Thyroid gland (tissue), 4 donors: ENCODE data around the gene CLIP2. TPM values are rescaled to one million over a fixed set of nuclear protein-coding genes. Genes with fewer than 3 reads are reported as not detected.
"Not testable (repeated sequence)": the region's sequence is repeated elsewhere in the genome, so short reads cannot be mapped to it uniquely, and the experiment has no call there.

Experiments used
- DNase-seq, 2 donors: peaks; one replicate each; pipeline ENCODE4 v3.0.0-alpha.2; 2019
- H3K27ac ChIP-seq, 3 donors: fragments of 200-600 bp; sonication (generic); 1 replicate in 2 of 3; 2 replicates in 1 of 3; pipeline ENCODE4 v1.5.1; 2016 to 2019; ENCODE audit warnings: mild to moderate bottlenecking in 1 of 3, moderate library complexity in 1 of 3
- H3K27me3 ChIP-seq: fragments of 200-600 bp; sonication (generic); one replicate; pipeline ENCODE4 v1.5.1; 2019
- H3K36me3 ChIP-seq, 2 donors: fragments of 200-600 bp; sonication (generic); one replicate each; pipeline ENCODE4 v1.5.1; 2016 to 2019
- H3K4me1 ChIP-seq, 2 donors: fragments of 200-600 bp; sonication (generic); one replicate each; pipeline ENCODE4 v1.5.1; 2017 to 2019
- H3K4me3 ChIP-seq, 3 donors: fragments of 200-600 bp; sonication (generic); replicated peaks in 1 of 3; 1 replicate in 2 of 3; 2 replicates in 1 of 3; pipeline ENCODE4 v1.5.1; 2016; ENCODE audit warnings: mild to moderate bottlenecking in 1 of 3
- H3K9me3 ChIP-seq: fragments of 200-600 bp; sonication (generic); one replicate; pipeline ENCODE4 v1.5.1; 2017
- POLR2A ChIP-seq, 2 donors: fragments of 450-650 bp; IDR thresholded peaks; one replicate each; pipeline ENCODE4 v1.6.1; 2017; ENCODE audit warnings: antibody characterized with exemption in 2 of 2, mild to moderate bottlenecking in 2 of 2, moderate library complexity in 1 of 2
- WGBS, 2 donors: methylation state at CpG; one replicate each; pipeline ENCODE4 v1.1.5; 2017; 5-methylcytosine and 5-hydroxymethylcytosine counted together
- intact Hi-C: fragments of 100-400 bp; cut with DNase I; formaldehyde crosslinking; loops from one replicate; pipeline ENCODE4 v1.15.1; 2023
- total RNA-seq, 4 donors: library from RNA; depleted of rRNA; stranded (reverse); fragments of >200 nt; gene quantifications; one replicate each; pipeline ENCODE4 v1.2.3, GENCODE V29; 2016
- TF ChIP-seq, protein P1 (sequence below), 6 experiments: fragments of 200-600 bp in 3 of 6; fragments of 450-650 bp in 3 of 6; sonication (generic) in 3 of 6; IDR thresholded peaks; one replicate each; pipeline ENCODE4 v1.5.1; 2016 to 2019; ENCODE audit warnings: antibody characterized with exemption in 6 of 6, mild to moderate bottlenecking in 2 of 6, inconsistent platforms in 1 of 6, moderate library complexity in 1 of 6

Gene CLIP2
- total RNA-seq, 4 donors from 2014 or later = 4.4 to 16.5 (median 6.7) TPM

DNA sequence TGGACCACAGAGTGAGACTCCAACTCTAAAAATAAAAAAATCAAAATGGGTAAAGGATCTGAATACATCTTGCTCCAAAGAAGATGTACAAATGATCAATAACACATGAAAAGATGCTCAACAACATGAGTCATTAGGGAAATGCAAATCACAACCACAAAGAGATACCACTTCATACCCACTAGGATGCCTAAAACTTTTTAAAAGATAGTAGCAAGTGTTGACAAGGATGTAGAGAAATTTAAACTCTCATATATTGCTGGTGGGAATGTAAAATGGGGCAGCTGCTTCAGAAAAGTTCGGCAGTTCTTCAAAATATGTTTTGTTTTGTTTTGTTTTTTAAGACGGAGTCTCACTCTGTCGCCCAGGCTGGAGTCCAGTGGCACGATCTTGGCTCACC is 118.8 kb downstream of the CLIP2 start:
- H3K4me1 ChIP-seq = no peaks in the 10 kb centered on the region
- no peaks in the 10 kb centered on the region for H3K36me3 ChIP-seq
- H3K9me3 ChIP-seq = no peaks in the 10 kb centered on the region
- TF ChIP-seq, protein P1, sequence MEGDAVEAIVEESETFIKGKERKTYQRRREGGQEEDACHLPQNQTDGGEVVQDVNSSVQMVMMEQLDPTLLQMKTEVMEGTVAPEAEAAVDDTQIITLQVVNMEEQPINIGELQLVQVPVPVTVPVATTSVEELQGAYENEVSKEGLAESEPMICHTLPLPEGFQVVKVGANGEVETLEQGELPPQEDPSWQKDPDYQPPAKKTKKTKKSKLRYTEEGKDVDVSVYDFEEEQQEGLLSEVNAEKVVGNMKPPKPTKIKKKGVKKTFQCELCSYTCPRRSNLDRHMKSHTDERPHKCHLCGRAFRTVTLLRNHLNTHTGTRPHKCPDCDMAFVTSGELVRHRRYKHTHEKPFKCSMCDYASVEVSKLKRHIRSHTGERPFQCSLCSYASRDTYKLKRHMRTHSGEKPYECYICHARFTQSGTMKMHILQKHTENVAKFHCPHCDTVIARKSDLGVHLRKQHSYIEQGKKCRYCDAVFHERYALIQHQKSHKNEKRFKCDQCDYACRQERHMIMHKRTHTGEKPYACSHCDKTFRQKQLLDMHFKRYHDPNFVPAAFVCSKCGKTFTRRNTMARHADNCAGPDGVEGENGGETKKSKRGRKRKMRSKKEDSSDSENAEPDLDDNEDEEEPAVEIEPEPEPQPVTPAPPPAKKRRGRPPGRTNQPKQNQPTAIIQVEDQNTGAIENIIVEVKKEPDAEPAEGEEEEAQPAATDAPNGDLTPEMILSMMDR (IDR thresholded peaks at IDR 0.05) = no peak
- no peak for TF ChIP-seq POLR2A (IDR thresholded peaks at IDR 0.05)
- DNase-seq = no peak
- H3K4me3 ChIP-seq = no peak overlapping the region
- H3K27ac ChIP-seq = no peak overlapping the region
- 59 to 96% methylated on average over 4 of the region's 4 CpGs for WGBS, 2 donors
- no peaks in the 10 kb centered on the region for H3K27me3 ChIP-seq
- intact Hi-C loops = loop anchor here (10.0 kb wide), 1 partner anchor 543 kb away; the partner anchor contains the start of gene TMEM270

DNA sequence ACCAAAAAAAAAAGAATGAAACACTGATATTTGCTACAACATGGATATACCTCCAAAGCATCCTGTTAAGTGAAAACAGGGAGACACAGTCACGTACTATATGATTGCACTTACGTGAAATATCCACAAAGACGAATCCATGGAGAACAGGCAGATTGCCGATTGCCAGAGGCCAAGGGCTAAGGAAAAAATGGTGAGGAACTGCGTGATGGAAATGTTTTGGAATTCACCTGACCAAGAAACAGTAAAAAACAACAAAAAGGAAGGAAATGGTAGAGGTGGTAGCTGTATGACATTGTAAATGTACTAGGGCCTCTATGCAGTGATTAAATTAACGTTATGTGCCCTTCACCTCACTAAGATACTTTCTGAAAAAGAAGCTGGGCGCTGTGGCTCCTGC is 120.4 kb downstream of the CLIP2 start:
- H3K27me3 ChIP-seq = no peaks in the 10 kb centered on the region
- no peaks in the 10 kb centered on the region for H3K4me1 ChIP-seq
- no peaks in the 10 kb centered on the region for H3K9me3 ChIP-seq
- TF ChIP-seq, protein P1 (IDR thresholded peaks at IDR 0.05) = no peak
- no peak for TF ChIP-seq POLR2A (IDR thresholded peaks at IDR 0.05)
- no peak overlapping the region for H3K4me3 ChIP-seq
- H3K36me3 ChIP-seq = no peaks in the 10 kb centered on the region
- WGBS, 2 donors = 76 to 85% methylated on average over 7 of the region's 7 CpGs
- no peak overlapping the region for H3K27ac ChIP-seq
- DNase-seq = no peak
- intact Hi-C loops = loop anchor here (10.0 kb wide), 1 partner anchor 545 kb away; the partner anchor contains the start of gene TMEM270

DNA sequence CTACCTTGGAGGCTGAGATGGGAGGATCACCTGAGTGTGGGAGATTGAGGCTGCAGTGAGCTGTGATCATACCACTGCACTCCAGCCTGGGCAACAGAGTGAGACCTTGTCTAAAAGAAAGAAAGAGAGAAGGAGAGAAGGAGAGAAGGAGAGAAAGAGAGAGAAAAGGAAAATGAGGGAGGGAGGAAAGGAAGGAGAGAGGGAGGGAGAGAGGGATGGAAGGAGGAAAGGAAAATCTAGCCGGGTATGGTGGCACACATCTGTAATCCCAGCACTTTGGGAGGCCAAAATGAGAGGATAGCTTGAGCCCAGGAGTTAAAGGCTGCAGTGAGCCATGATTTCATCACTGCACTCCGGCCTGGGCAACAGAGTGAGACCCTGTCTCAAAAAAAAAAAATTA is 121.6 kb downstream of the CLIP2 start:
- 86 to 89% methylated on average over 2 of the region's 2 CpGs for WGBS, 2 donors
- H3K27me3 ChIP-seq = no peaks in the 10 kb centered on the region
- H3K4me3 ChIP-seq = no peak overlapping the region
- H3K9me3 ChIP-seq = no peaks in the 10 kb centered on the region
- no peak for DNase-seq
- H3K36me3 ChIP-seq = no peaks in the 10 kb centered on the region
- TF ChIP-seq, protein P1 (IDR thresholded peaks at IDR 0.05) = no peak
- TF ChIP-seq POLR2A (IDR thresholded peaks at IDR 0.05) = no peak
- no peak overlapping the region for H3K27ac ChIP-seq
- intact Hi-C loops = no loop called here
- no peaks in the 10 kb centered on the region for H3K4me1 ChIP-seq

DNA sequence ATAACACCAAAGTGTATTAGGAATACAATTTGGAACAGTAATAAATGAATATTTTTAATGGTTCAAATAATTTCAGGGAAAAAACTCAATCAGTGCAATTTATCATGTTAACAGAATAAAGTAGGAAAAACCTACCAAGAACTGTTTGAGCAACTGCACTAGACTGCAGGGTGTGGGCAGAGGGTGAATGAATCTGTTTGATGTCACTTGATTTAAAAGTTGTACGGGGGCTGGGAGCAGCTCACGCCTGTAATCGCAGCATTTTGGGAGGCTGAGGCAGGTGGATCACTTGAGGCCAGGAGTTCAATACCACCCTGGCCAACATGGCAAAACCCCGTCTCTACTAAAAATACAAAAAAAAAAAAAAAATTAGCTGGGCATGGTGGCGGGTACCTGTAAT is 122.4 kb downstream of the CLIP2 start:
- H3K36me3 ChIP-seq, H3K4me1 ChIP-seq, H3K27me3 ChIP-seq, H3K27ac ChIP-seq, H3K4me3 ChIP-seq, DNase-seq, intact Hi-C loops, H3K9me3 ChIP-seq: not testable (repeated sequence)
- 85 to 86% methylated on average over 5 of the region's 5 CpGs for WGBS, 2 donors

DNA sequence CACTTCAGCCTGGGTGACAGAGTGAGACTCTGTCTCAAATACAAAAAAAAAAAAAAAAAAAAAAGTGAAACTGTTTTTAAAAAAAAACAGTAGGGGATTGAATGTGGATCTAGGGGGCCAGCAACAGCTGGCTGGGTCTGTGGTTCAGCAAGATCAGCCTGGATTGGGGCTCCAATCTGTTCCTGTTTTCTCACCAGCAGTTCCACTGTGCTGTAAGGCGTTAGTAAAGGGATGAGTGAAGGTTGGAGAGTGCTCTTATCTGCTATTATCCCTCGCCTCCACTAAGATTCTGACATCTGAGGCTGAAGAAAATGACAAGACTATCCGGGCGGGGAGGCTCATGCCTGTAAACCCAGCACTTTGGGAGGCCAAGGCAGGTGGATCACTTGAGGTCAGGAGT is 122.8 kb downstream of the CLIP2 start:
- H3K9me3 ChIP-seq = no peaks in the 10 kb centered on the region
- WGBS, 2 donors = 35 to 40% methylated on average over 4 of the region's 4 CpGs
- no peak overlapping the region for H3K27ac ChIP-seq
- no peak for DNase-seq
- TF ChIP-seq, protein P1 (IDR thresholded peaks at IDR 0.05) = no peak
- TF ChIP-seq POLR2A (IDR thresholded peaks at IDR 0.05) = no peak
- no peak overlapping the region for H3K4me3 ChIP-seq
- H3K36me3 ChIP-seq = no peaks in the 10 kb centered on the region
- intact Hi-C loops = no loop called here
- no peaks in the 10 kb centered on the region for H3K27me3 ChIP-seq
- H3K4me1 ChIP-seq = peaks cover under 1 to 2% of the 10 kb centered on the region in 2 donors

DNA sequence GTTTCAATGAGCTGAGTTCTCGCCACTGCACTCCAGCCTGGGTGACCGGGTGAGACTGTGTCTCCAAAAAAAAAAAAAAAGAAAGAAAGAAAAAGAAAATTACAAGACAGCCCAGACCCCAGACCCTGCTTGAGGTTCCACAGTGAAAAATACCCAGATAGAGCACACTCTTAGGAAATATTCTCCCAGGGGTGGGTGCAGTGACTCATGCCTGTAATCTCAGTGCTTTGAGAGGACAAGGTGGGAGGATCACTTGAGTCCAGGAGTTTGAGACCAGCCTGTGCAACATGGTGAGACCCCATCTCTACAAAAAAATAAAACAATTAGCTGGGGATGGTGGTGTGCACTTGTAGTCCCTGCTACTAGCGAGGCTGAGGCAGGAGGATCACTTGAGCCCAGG is 123.4 kb downstream of the CLIP2 start:
- Histone ChIP-seq H3K27ac (no peak overlapping the region), H3K9me3 (no peaks in the 10 kb centered on the region), H3K36me3 (no peaks in the 10 kb centered on the region), H3K4me1 (peaks cover 3 to 6% of the 10 kb centered on the region in 2 donors), H3K4me3 (no peak overlapping the region), H3K27me3 (no peaks in the 10 kb centered on the region)
- 89 to 92% methylated on average over 3 of the region's 3 CpGs for WGBS, 2 donors
- TF ChIP-seq, protein P1 (IDR thresholded peaks at IDR 0.05) = no peak
- intact Hi-C loops = no loop called here
- DNase-seq = no peak

DNA sequence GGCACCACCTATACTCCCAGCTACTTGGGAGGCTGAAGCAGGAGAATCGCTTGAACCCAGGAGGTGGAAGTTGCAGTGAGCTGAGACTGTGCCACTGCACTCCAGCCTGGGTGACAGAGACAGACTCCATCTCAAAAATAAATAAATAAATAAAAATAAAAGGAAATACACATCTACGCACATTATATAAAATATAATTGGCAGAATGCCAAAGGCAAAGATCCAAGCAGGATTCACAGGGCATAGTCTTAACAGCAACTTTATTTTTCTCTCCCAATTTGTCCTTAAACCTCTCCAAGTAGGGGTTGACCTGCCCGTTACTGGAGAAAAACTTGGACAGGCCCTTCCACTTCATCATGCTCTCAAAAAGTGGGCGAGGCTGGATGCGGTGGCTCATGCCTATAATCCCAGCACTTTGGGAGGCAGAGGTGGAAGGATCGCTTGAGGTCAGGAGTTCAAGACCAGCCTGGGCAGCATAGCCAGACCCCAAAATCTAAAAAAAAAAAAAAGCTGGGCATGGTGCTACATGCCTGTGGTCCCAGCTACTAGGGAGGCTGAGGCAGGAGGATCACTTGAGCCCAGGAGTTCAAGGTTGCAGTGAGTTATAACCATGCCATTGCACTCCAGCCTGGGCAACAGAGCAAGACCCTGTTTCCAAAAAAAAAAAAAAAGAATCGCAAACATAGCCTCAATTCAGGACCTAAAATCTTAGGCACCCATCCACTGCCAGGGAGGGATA is 125.6 kb downstream of the CLIP2 start:
- H3K4me1 ChIP-seq, H3K27ac ChIP-seq, H3K27me3 ChIP-seq, DNase-seq, H3K9me3 ChIP-seq, intact Hi-C loops, H3K4me3 ChIP-seq, H3K36me3 ChIP-seq: not testable (repeated sequence)
- 74% methylated on average over 7 of the region's 7 CpGs; no CpG with 5 or more reads in 1 of the 2 donors for WGBS, 2 donors
